Bronchial epithelial cell (primary cell): ENCODE results near the gene IFNL4. TPM values are rescaled to one million over a fixed set of nuclear protein-coding genes. Genes with fewer than 3 reads are reported as not detected.
"Not testable (repeated sequence)": the region's sequence is repeated elsewhere in the genome, so short reads cannot be mapped to it uniquely, and the experiment has no call there.

ENCODE experiments used
- DNase-seq: peaks from one replicate; pipeline ENCODE4 v3.0.0-alpha.2; 2010; ENCODE audit warnings: low read depth
- FAIRE-seq: peaks from 2 replicates; lab custom pipeline; 2011; peaks lifted over from hg19 to GRCh38; lab: Jason Lieb, UNC
- H3K27me3 ChIP-seq: 2 replicates; pipeline ENCODE4 v1.5.1; 2011; ENCODE audit warnings: low read length; ENCODE audit not compliant: control insufficient read depth, insufficient read depth
- H3K36me3 ChIP-seq: 2 replicates; pipeline ENCODE4 v1.5.1; 2011; ENCODE audit warnings: low read length; ENCODE audit not compliant: control insufficient read depth, insufficient read depth
- H3K4me3 ChIP-seq: 2 replicates; pipeline ENCODE4 v1.5.1; 2011; ENCODE audit warnings: mild to moderate bottlenecking, low read depth, low read length, control low read depth
- CTCF ChIP-seq: IDR thresholded peaks from 2 replicates; pipeline ENCODE4 v1.5.1; 2011; ENCODE audit warnings: mild to moderate bottlenecking, moderate library complexity, low read length, control low read depth, inconsistent platforms; ENCODE audit not compliant: insufficient read depth, severe bottlenecking
- total RNA-seq: library from RNA; depleted of rRNA; stranded (reverse); fragments of >200 nt; gene quantifications from 2 replicates; pipeline ENCODE4 v1.2.1, GENCODE V29; 2014

The IFNL4 gene
- total RNA-seq, 1 donor from 2014 or later: not detected

GRCh38 chr19:39246951-39247669 is 1.5 kb downstream of the IFNL4 start:
- Histone ChIP-seq H3K36me3 (no peaks in the 10 kb centered on the region), H3K4me3 (no peak overlapping the region), H3K27me3 (peaks cover 21% of the 10 kb centered on the region)
- DNase-seq (no peak), FAIRE-seq (no peak)
- no peak for TF ChIP-seq CTCF

GRCh38 chr19:39245166-39245565 is 3.5 kb downstream of the IFNL4 start:
- H3K36me3 ChIP-seq, DNase-seq, H3K4me3 ChIP-seq: not testable (repeated sequence)
- peaks cover 21% of the 10 kb centered on the region for H3K27me3 ChIP-seq
- peak; percentile 73 for FAIRE-seq

- peak; percentile 98 for FAIRE-seq
- H3K27me3 ChIP-seq: peaks cover 21% of the 10 kb centered on the region
- not testable (repeated sequence) for DNase-seq, H3K36me3 ChIP-seq, H3K4me3 ChIP-seq
Observed at GRCh38 chr19:39244410-39245100, 4.1 kb downstream of the IFNL4 start, which contains the start of gene IFNL3. IFNL3 (minus strand) TSS chr19:39245006; CDS start chr19:39244967, 39 bp downstream.

- not testable (repeated sequence) for DNase-seq, H3K36me3 ChIP-seq, H3K4me3 ChIP-seq, FAIRE-seq
- peaks cover 18% of the 10 kb centered on the region for H3K27me3 ChIP-seq
Observed at GRCh38 chr19:39243741-39244140, 4.9 kb downstream of the IFNL4 start.

GRCh38 chr19:39240421-39240820 is 8.2 kb downstream of the IFNL4 start:
- no peak for TF ChIP-seq CTCF
- Histone ChIP-seq H3K27me3 (peaks cover 3% of the 10 kb centered on the region), H3K36me3 (no peaks in the 10 kb centered on the region), H3K4me3 (no peak overlapping the region)
- DNase-seq (no peak), FAIRE-seq (no peak)

DNA sequence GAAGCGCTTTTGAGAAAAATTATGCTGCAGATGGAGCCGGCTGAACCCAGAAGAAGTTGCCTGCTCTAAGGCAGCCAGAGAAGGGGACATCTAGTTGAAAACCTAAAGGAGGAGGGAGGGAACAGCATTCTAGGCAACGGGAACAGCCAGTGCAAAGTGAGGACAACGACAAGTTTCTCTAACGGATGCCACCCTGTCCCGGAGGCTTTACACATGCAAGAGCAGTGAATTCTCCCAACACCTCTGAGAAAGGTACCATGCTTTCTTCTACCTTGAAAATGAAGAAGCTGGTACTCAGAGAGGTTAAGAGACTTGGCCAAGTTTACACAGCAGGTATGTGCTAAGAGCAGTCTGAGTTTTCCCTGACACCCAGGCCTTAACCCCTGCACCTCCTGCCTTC is 9.7 kb downstream of the IFNL4 start:
- FAIRE-seq (no peak), DNase-seq (no peak)
- H3K4me3 ChIP-seq: no peak overlapping the region
- no peak for TF ChIP-seq CTCF
- no peaks in the 10 kb centered on the region for H3K36me3 ChIP-seq
- H3K27me3 ChIP-seq: peaks cover 3% of the 10 kb centered on the region

GRCh38 chr19:39238209-39238608 is 10.4 kb downstream of the IFNL4 start:
- H3K4me3 ChIP-seq: no peak overlapping the region

More at GRCh38 chr19:39238209-39238608, 10.4 kb downstream of the IFNL4 start:
- TF ChIP-seq CTCF: no peak
- no peaks in the 10 kb centered on the region for H3K36me3 ChIP-seq
- no peak for DNase-seq
- H3K27me3 ChIP-seq: peaks cover 3% of the 10 kb centered on the region
- no peak for FAIRE-seq
